HEK293 (cell line): ENCODE measurements around the gene SAV1.

Source experiments
- CTCF ChIA-PET: fragments of 350-600 bp; formaldehyde crosslinking; extraction: SDS; loops from one replicate; lab custom pipeline; 2021; ENCODE audit warnings: antibody characterized with exemption; lab: Yijun Ruan, JAX
- POLR2A ChIA-PET: fragments of 300-600 bp; formaldehyde crosslinking; extraction: SDS; loops from one replicate; lab custom pipeline; 2020; ENCODE audit warnings: antibody characterized with exemption, inconsistent platforms; lab: Yijun Ruan, JAX
- H3K27ac ChIP-seq: fragments of 200-500 bp; sonication (Bioruptor generic); 2 replicates; pipeline ENCODE4 v1.5.1; 2014; ENCODE audit warnings: low read depth, low read length, control low read depth, inconsistent platforms; ENCODE audit errors: extremely low read depth
- H3K36me3 ChIP-seq, 2 experiments: fragments of 200-500 bp in 1 of 2; sonication (Bioruptor generic) in 1 of 2; 1 replicate in 1 of 2; 2 replicates in 1 of 2; pipeline ENCODE4 v1.5.1; 2014 to 2017; ENCODE audit warnings: inconsistent platforms in 2 of 2, low read length in 2 of 2; ENCODE audit not compliant: control insufficient read depth in 2 of 2, insufficient read depth in 1 of 2
- H3K4me1 ChIP-seq: fragments of 200-500 bp; sonication (Bioruptor generic); 2 replicates; pipeline ENCODE4 v1.5.1; 2014; ENCODE audit warnings: mild to moderate bottlenecking, low read length, inconsistent platforms; ENCODE audit not compliant: control insufficient read depth, insufficient read depth
- H3K4me3 ChIP-seq: 2 replicates; pipeline ENCODE4 v1.5.1; 2011; ENCODE audit warnings: low read depth, mild to moderate bottlenecking, control low read depth, low read length, moderate library complexity
- H3K9me3 ChIP-seq: fragments of 200-500 bp; sonication (Bioruptor generic); 2 replicates; pipeline ENCODE4 v1.5.1; 2014; ENCODE audit warnings: low read depth, low read length, inconsistent platforms; ENCODE audit not compliant: control insufficient read depth, insufficient read depth
- EGR2 ChIP-seq: fragments of 450-650 bp; formaldehyde crosslinking; IDR thresholded peaks from 2 replicates; pipeline ENCODE4 v1.5.1; 2016; ENCODE audit warnings: low read depth, missing biosample characterization, missing genetic modification characterization
- GLI2 ChIP-seq: fragments of 450-650 bp; formaldehyde crosslinking; IDR thresholded peaks from 2 replicates; pipeline ENCODE4; 2017; ENCODE audit warnings: missing biosample characterization, missing genetic modification characterization, low read depth, borderline replicate concordance
- HOXC10 ChIP-seq: sonication (generic); formaldehyde crosslinking; IDR thresholded peaks from 2 replicates; pipeline ENCODE4 v1.8.1; 2023; ENCODE audit warnings: mild to moderate bottlenecking, missing genetic modification reagents
- HOXD13 ChIP-seq: sonication (generic); formaldehyde crosslinking; IDR thresholded peaks from 2 replicates; pipeline ENCODE4 v1.8.0; 2022; ENCODE audit warnings: missing genetic modification reagents, borderline replicate concordance
- KLF8 ChIP-seq: fragments of 450-650 bp; formaldehyde crosslinking; IDR thresholded peaks from 2 replicates; pipeline ENCODE4 v1.5.1; 2016; ENCODE audit warnings: missing biosample characterization, missing genetic modification characterization
- SETDB1 ChIP-seq: IDR thresholded peaks from one replicate; pipeline ENCODE4 v1.6.1; 2017; ENCODE audit warnings: mild to moderate bottlenecking, low read length, moderate library complexity, mixed read lengths; ENCODE audit not compliant: insufficient read length
- ZBTB1 ChIP-seq: fragments of 450-650 bp; formaldehyde crosslinking; IDR thresholded peaks from 2 replicates; pipeline ENCODE4 v1.5.1; 2016; ENCODE audit warnings: missing biosample characterization, missing genetic modification characterization
- ZNF114 ChIP-seq: fragments of 450-650 bp; formaldehyde crosslinking; IDR thresholded peaks from 2 replicates; pipeline ENCODE4 v1.5.0; 2017; ENCODE audit warnings: missing biosample characterization, missing genetic modification characterization
- ZNF155 ChIP-seq: fragments of 450-650 bp; formaldehyde crosslinking; IDR thresholded peaks from 2 replicates; pipeline ENCODE4 v1.5.1; 2016; ENCODE audit warnings: missing biosample characterization, missing genetic modification characterization
- ZNF16 ChIP-seq: fragments of 450-650 bp; formaldehyde crosslinking; IDR thresholded peaks from 2 replicates; pipeline ENCODE4 v1.5.1; 2016; ENCODE audit warnings: low read depth, missing biosample characterization, missing genetic modification characterization
- ZNF174 ChIP-seq: fragments of 450-650 bp; formaldehyde crosslinking; IDR thresholded peaks from 2 replicates; pipeline ENCODE4 v1.5.0; 2017; ENCODE audit warnings: missing biosample characterization, mild to moderate bottlenecking, missing genetic modification characterization
- ZNF26 ChIP-seq: fragments of 450-650 bp; formaldehyde crosslinking; IDR thresholded peaks from 2 replicates; pipeline ENCODE4 v1.5.1; 2016; ENCODE audit warnings: missing biosample characterization, missing genetic modification characterization
- ZNF324 ChIP-seq: fragments of 450-650 bp; formaldehyde crosslinking; IDR thresholded peaks from 2 replicates; pipeline ENCODE4 v1.5.1; 2016; ENCODE audit warnings: missing biosample characterization, missing genetic modification characterization
- ZNF37A ChIP-seq: fragments of 450-650 bp; IDR thresholded peaks from 2 replicates; pipeline ENCODE4 v1.5.1; 2018; ENCODE audit warnings: missing biosample characterization, missing genetic modification characterization
- ZNF501 ChIP-seq: fragments of 450-650 bp; formaldehyde crosslinking; IDR thresholded peaks from 2 replicates; pipeline ENCODE4 v1.5.1; 2016; ENCODE audit warnings: missing biosample characterization, missing genetic modification characterization
- ZNF548 ChIP-seq: fragments of 450-650 bp; formaldehyde crosslinking; IDR thresholded peaks from 2 replicates; pipeline ENCODE4 v1.5.1; 2016; ENCODE audit warnings: missing biosample characterization, missing genetic modification characterization
- ZNF645 ChIP-seq: fragments of 450-650 bp; formaldehyde crosslinking; IDR thresholded peaks from 2 replicates; pipeline ENCODE4; 2016; ENCODE audit warnings: missing biosample characterization, missing genetic modification characterization
- ZNF660 ChIP-seq: fragments of 450-650 bp; IDR thresholded peaks from 2 replicates; pipeline ENCODE4 v1.5.1; 2018; ENCODE audit warnings: missing biosample characterization, mild to moderate bottlenecking, missing genetic modification characterization
- ZNF670 ChIP-seq: fragments of 450-650 bp; formaldehyde crosslinking; IDR thresholded peaks from 2 replicates; pipeline ENCODE4 v1.5.1; 2016; ENCODE audit warnings: missing biosample characterization, missing genetic modification characterization, low read depth
- ZNF747 ChIP-seq: fragments of 450-650 bp; formaldehyde crosslinking; IDR thresholded peaks from 2 replicates; pipeline ENCODE4 v1.5.1; 2016; ENCODE audit warnings: missing biosample characterization, missing genetic modification characterization
- ZNF776 ChIP-seq: fragments of 450-650 bp; formaldehyde crosslinking; IDR thresholded peaks from 2 replicates; pipeline ENCODE4 v1.5.0; 2017; ENCODE audit warnings: missing biosample characterization, missing genetic modification characterization, borderline replicate concordance
- ZNF792 ChIP-seq: fragments of 450-650 bp; formaldehyde crosslinking; IDR thresholded peaks from 2 replicates; pipeline ENCODE4 v1.5.1; 2016; ENCODE audit warnings: missing biosample characterization, missing genetic modification characterization
- ZSCAN18 ChIP-seq: fragments of 450-650 bp; formaldehyde crosslinking; IDR thresholded peaks from 2 replicates; pipeline ENCODE4 v1.5.1; 2016; ENCODE audit warnings: missing biosample characterization, missing genetic modification characterization
- ZSCAN30 ChIP-seq: fragments of 450-650 bp; IDR thresholded peaks from 2 replicates; pipeline ENCODE4 v1.5.1; 2018; ENCODE audit warnings: missing biosample characterization, mild to moderate bottlenecking, missing genetic modification characterization, moderate library complexity
- TF ChIP-seq, protein P1 (sequence below): fragments of 450-650 bp; formaldehyde crosslinking; IDR thresholded peaks from 2 replicates; pipeline ENCODE4 v1.5.1; 2016; ENCODE audit warnings: missing biosample characterization, missing genetic modification characterization

SAV1 gene

DNA sequence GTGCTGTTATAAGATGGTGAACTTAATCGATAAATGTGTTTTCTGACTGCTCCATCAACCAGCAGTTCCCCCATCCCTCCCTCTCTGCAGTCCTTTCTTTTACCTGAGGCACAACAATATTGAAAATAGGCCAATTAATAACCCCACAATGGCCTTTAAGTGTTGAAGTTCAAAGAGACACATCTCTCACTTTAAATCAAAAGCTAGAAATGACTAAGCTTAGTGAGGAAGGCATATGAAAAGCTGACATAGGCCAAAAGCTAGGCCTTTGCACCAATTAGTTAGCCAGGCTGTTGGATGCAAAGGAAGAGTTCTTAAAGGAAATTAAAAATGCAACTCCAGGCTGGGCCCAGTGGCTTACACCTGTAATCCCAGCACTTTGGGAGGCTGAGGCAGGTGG is 43.7 kb downstream of the SAV1 start:
- H3K27ac ChIP-seq = no peak overlapping the region
- ChIA-PET CTCF (no interaction called here), POLR2A (no interaction called here)
- no peak overlapping the region for H3K4me3 ChIP-seq
- no peak for TF ChIP-seq GLI2 (tag by site-specific recombination)
- no peak for TF ChIP-seq ZNF747 (tag by site-specific recombination)
- TF ChIP-seq ZSCAN18 (tag by site-specific recombination) = no peak
- TF ChIP-seq ZNF645 (tag by site-specific recombination) = no peak
- no peak for TF ChIP-seq SETDB1
- no peak for TF ChIP-seq ZNF792 (tag by site-specific recombination)
- TF ChIP-seq ZNF670 (tag by site-specific recombination) = no peak
- TF ChIP-seq ZNF324 (tag by site-specific recombination) = no peak
- no peak for TF ChIP-seq ZNF548 (tag by site-specific recombination)
- no peak for TF ChIP-seq ZNF114 (tag by site-specific recombination)
- no peak for TF ChIP-seq ZNF501 (tag by site-specific recombination)
- TF ChIP-seq, protein P1, sequence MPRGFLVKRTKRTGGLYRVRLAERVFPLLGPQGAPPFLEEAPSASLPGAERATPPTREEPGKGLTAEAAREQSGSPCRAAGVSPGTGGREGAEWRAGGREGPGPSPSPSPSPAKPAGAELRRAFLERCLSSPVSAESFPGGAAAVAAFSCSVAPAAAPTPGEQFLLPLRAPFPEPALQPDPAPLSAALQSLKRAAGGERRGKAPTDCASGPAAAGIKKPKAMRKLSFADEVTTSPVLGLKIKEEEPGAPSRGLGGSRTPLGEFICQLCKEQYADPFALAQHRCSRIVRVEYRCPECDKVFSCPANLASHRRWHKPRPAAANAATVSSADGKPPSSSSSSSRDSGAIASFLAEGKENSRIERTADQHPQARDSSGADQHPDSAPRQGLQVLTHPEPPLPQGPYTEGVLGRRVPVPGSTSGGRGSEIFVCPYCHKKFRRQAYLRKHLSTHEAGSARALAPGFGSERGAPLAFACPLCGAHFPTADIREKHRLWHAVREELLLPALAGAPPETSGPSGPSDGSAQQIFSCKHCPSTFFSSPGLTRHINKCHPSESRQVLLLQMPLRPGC (tag by site-specific recombination) = no peak
- TF ChIP-seq ZNF660 (tag by site-specific recombination) = no peak
- H3K36me3 ChIP-seq = peaks cover 7 to 9% of the 10 kb centered on the region in 2 experiments; a peak in 2 of 3 replicates
- no peaks in the 10 kb centered on the region for H3K9me3 ChIP-seq
- H3K4me1 ChIP-seq = peaks cover 6% of the 10 kb centered on the region; the same call in 1 of the 2 replicates

GRCh38 chr14:50622978-50623377 is 45.1 kb downstream of the SAV1 start:
- Histone ChIP-seq H3K9me3 (no peaks in the 10 kb centered on the region), H3K27ac (no peak overlapping the region), H3K4me3 (no peak overlapping the region), H3K4me1 (peaks cover 6% of the 10 kb centered on the region; the same call in 1 of the 2 replicates), H3K36me3 (peaks cover 0 to 2% of the 10 kb centered on the region in 2 experiments; a peak in 2 of 3 replicates)
- ChIA-PET POLR2A (no interaction called here), CTCF (no interaction called here)
- TF ChIP-seq ZNF37A (tag by site-specific recombination) (no peak), HOXC10 (no peak), ZSCAN30 (tag by site-specific recombination) (no peak), ZNF26 (tag by site-specific recombination) (no peak), HOXD13 (CRISPR knock-in tag) (no peak), ZBTB1 (tag by site-specific recombination) (no peak), ZNF776 (tag by site-specific recombination) (no peak), KLF8 (tag by site-specific recombination) (no peak), ZNF155 (tag by site-specific recombination) (no peak), ZNF174 (tag by site-specific recombination) (no peak), ZNF16 (tag by site-specific recombination) (no peak), EGR2 (tag by site-specific recombination) (no peak)
